Esophagus squamous epithelium (tissue), 5 donors: ENCODE data around the gene STK38L. TPM values are rescaled to one million over a fixed set of nuclear protein-coding genes. Genes with fewer than 3 reads are reported as not detected.

Experiments
- DNase-seq: peaks from one replicate; lab custom pipeline; 2025; lab: John Stamatoyannopoulos, UW
- H3K27ac ChIP-seq, 4 donors: fragments of 200-600 bp; sonication (generic); one replicate each; pipeline ENCODE4 v1.5.1; 2016 to 2019; ENCODE audit warnings: mild to moderate bottlenecking in 1 of 4
- H3K27me3 ChIP-seq, 4 donors: fragments of 200-600 bp; sonication (generic); 1 replicate in 3 of 4; 2 replicates in 1 of 4; pipeline versions ENCODE4 v1.5.1 to v1.6.0; 2017 to 2021; ENCODE audit warnings: antibody characterized with exemption in 1 of 4
- H3K36me3 ChIP-seq, 3 donors: fragments of 200-600 bp; sonication (generic); one replicate each; pipeline ENCODE4 v1.5.1; 2016 to 2019
- H3K4me1 ChIP-seq, 3 donors: fragments of 200-600 bp; sonication (generic); one replicate each; pipeline ENCODE4 v1.5.1; 2017 to 2019
- H3K4me3 ChIP-seq, 4 donors: fragments of 200-600 bp; sonication (generic); 1 replicate in 3 of 4; 2 replicates in 1 of 4; pipeline ENCODE4 v1.5.1; 2016 to 2019; ENCODE audit warnings: mild to moderate bottlenecking in 2 of 4, moderate library complexity in 1 of 4
- H3K9me3 ChIP-seq, 3 donors: fragments of 200-600 bp; sonication (generic); one replicate each; pipeline ENCODE4 v1.5.1; 2016 to 2019
- POLR2A ChIP-seq, 4 donors: fragments of 450-650 bp; IDR thresholded peaks; one replicate each; pipeline ENCODE4 v1.6.1; 2017; ENCODE audit warnings: antibody characterized with exemption in 4 of 4, mild to moderate bottlenecking in 4 of 4, moderate library complexity in 3 of 4
- WGBS, 2 donors: methylation state at CpG; one replicate each; pipeline ENCODE4 v1.1.5; 2018; 5-methylcytosine and 5-hydroxymethylcytosine counted together
- intact Hi-C: fragments of 100-400 bp; cut with DNase I; formaldehyde crosslinking; loops from one replicate; pipeline ENCODE4 v1.15.0; 2022
- total RNA-seq, 4 donors: library from RNA; depleted of rRNA; stranded (reverse); fragments of >200 nt; gene quantifications; one replicate each; pipeline ENCODE4 v1.1.0, GENCODE V29; 2016
- TF ChIP-seq, protein P1 (sequence below), 6 experiments: fragments of 450-650 bp in 4 of 6; fragments of 200-600 bp in 2 of 6; sonication (generic) in 2 of 6; IDR thresholded peaks; one replicate each; pipeline ENCODE4 v1.5.1; 2016 to 2019; ENCODE audit warnings: antibody characterized with exemption in 6 of 6, mild to moderate bottlenecking in 4 of 6, moderate library complexity in 4 of 6
- donor health status: DM: yes; HTN: yes; CAD: no.

STK38L gene
- total RNA-seq, 4 donors from 2014 or later, result 15.6 to 53.2 (median 28.0) TPM

DNA sequence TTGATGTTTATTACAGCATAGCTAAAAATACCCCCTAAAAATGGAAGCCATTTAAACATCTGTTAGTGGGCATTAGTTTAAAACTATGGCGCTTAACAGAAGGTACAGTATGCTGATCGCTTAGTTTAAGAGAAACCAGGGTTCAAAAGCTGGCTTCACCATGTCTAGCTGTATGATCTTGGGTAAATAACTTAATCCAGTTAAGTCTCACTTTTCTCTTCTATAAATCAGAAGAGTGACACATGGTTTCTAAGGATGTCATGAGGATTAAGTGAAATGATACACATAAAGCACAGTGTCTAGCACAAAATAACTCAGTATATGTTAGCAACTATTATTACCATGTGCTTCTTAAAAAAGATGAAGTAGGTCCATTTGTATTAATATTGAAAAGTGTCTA, 38.7 kb downstream of the STK38L start:
- H3K36me3 ChIP-seq, result no peaks in the 10 kb centered on the region
- DNase-seq, result no peak
- H3K9me3 ChIP-seq, result no peaks in the 10 kb centered on the region
- no peak overlapping the region for H3K27ac ChIP-seq
- peaks cover 0 to 64% (median 16%) of the 10 kb centered on the region in 3 donors for H3K4me1 ChIP-seq
- 72 to 83% methylated on average over 2 of the region's 2 CpGs for WGBS, 2 donors
- no peaks in the 10 kb centered on the region for H3K27me3 ChIP-seq
- no peak overlapping the region for H3K4me3 ChIP-seq
- TF ChIP-seq, protein P1, sequence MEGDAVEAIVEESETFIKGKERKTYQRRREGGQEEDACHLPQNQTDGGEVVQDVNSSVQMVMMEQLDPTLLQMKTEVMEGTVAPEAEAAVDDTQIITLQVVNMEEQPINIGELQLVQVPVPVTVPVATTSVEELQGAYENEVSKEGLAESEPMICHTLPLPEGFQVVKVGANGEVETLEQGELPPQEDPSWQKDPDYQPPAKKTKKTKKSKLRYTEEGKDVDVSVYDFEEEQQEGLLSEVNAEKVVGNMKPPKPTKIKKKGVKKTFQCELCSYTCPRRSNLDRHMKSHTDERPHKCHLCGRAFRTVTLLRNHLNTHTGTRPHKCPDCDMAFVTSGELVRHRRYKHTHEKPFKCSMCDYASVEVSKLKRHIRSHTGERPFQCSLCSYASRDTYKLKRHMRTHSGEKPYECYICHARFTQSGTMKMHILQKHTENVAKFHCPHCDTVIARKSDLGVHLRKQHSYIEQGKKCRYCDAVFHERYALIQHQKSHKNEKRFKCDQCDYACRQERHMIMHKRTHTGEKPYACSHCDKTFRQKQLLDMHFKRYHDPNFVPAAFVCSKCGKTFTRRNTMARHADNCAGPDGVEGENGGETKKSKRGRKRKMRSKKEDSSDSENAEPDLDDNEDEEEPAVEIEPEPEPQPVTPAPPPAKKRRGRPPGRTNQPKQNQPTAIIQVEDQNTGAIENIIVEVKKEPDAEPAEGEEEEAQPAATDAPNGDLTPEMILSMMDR (IDR thresholded peaks at IDR 0.05), result no peak
- no peak for TF ChIP-seq POLR2A (IDR thresholded peaks at IDR 0.05)
- intact Hi-C loops, result no loop called here

DNA sequence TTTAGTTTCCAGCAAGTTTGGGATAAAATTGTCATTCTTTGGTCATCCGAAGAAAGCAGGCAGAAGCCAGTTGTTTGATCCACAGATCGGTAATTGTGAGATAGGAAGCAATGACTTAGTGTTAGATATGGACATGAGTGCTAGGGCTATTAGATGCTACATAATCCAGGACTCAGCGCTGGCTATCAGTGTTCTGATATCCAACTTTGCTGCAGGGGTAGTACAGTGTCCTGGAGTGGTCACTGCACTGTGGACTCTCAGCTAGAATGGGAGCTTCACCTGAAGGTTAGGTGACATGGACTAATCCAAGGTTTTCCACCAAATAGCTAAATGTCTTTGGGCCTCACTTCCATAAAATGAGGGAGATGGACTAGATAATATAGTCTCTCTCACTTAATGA, 39.9 kb downstream of the STK38L start:
- WGBS, 2 donors, result 83 to 92% methylated on average over 3 of the region's 3 CpGs
- Histone ChIP-seq H3K4me1 (peaks cover 0 to 54% (median 10%) of the 10 kb centered on the region in 3 donors), H3K27ac (peak overlapping the region in 3 of 4 donors; percentile 39 to 51 (median 49)), H3K27me3 (no peaks in the 10 kb centered on the region), H3K4me3 (no peak overlapping the region), H3K36me3 (no peaks in the 10 kb centered on the region), H3K9me3 (no peaks in the 10 kb centered on the region)
- intact Hi-C loops, result no loop called here
- TF ChIP-seq, protein P1 (IDR thresholded peaks at IDR 0.05), result no peak
- TF ChIP-seq POLR2A (IDR thresholded peaks at IDR 0.05), result no peak
- no peak for DNase-seq

DNA sequence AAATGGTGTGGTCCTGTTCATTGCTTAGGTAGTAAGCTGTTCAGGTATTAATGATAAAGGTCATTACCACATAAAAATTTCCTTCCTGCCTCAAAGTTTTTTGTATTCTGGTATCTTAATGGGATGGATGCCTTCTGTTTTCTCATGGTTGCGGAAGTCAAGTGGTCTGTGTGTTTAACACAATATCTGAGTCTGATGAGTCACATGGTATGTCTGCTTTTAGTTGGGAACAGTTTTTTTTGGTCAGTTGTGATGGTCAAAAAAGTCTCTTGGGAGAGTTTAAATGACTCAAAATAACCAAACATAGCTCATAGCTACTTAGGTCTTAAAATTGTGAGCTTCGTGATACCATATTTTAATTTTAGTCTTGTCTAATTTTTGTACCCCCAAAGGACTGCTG, 40.7 kb downstream of the STK38L start:
- intact Hi-C loops, result no loop called here
- Histone ChIP-seq H3K27me3 (no peaks in the 10 kb centered on the region), H3K9me3 (no peaks in the 10 kb centered on the region), H3K4me1 (peaks cover 0 to 47% (median 4%) of the 10 kb centered on the region in 3 donors), H3K4me3 (no peak overlapping the region), H3K27ac (peak overlapping the region in 3 of 4 donors; percentile 39 to 51 (median 49)), H3K36me3 (no peaks in the 10 kb centered on the region)
- 65 to 75% methylated on average over 2 of the region's 2 CpGs for WGBS, 2 donors
- DNase-seq, result no peak
- TF ChIP-seq, protein P1 (IDR thresholded peaks at IDR 0.05), result no peak

DNA sequence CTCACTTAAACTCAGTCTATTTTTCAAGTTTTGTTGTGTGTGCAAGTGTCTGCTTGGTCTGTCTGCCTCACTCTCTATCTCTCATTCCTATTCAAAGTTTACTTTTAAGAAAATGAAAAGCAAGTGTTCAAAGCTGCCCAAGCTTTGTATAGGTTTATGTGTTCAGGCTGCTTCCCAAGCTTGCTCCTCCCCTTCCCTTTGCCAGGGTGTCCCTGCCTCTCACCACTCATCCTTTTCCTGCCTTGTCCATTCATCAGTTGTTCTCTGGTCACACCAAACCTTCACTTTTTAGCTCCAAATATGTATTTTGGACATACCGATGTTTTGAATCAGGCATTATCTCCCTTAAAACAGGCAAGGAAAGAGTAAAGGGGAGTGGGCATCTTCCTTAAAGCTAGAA, 41.3 kb downstream of the STK38L start:
- intact Hi-C loops, result no loop called here
- Histone ChIP-seq H3K4me1 (peaks cover 0 to 45% (median 6%) of the 10 kb centered on the region in 3 donors), H3K27me3 (no peaks in the 10 kb centered on the region), H3K27ac (peak overlapping the region in 3 of 4 donors; percentile 12 to 51 (median 49)), H3K4me3 (no peak overlapping the region), H3K9me3 (no peaks in the 10 kb centered on the region), H3K36me3 (no peaks in the 10 kb centered on the region)
- 88 to 100% methylated on average over 1 of the region's 1 CpG for WGBS, 2 donors
- TF ChIP-seq POLR2A (IDR thresholded peaks at IDR 0.05), result no peak
- TF ChIP-seq, protein P1 (IDR thresholded peaks at IDR 0.05), result no peak
- no peak for DNase-seq

DNA sequence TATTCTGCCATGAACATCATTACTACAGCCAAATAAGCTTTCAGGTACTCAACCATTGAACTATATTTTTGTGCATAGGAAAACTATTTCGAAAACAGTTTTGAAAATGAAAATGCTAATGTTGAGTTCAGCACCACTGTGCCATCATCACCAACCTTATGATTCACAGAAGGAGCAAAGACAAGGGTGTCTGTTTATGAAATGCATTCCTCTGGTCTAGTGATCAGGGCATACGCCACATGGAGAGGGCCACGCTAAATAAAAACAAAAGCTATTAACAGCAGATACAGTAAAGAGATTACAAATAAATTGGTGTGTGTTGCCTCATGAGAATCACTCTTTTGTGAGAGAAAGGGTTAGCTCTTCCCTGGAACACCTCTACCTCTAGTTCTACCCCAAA, 45.3 kb downstream of the STK38L start:
- intact Hi-C loops, result no loop called here
- H3K4me1 ChIP-seq, result peaks cover 0 to 57% (median 23%) of the 10 kb centered on the region in 3 donors
- no peaks in the 10 kb centered on the region for H3K27me3 ChIP-seq
- TF ChIP-seq, protein P1 (IDR thresholded peaks at IDR 0.05), result no peak
- TF ChIP-seq POLR2A (IDR thresholded peaks at IDR 0.05), result no peak
- no peak for DNase-seq
- WGBS, 2 donors, result 78 to 85% methylated on average over 3 of the region's 3 CpGs
- H3K9me3 ChIP-seq, result no peaks in the 10 kb centered on the region
- no peaks in the 10 kb centered on the region for H3K36me3 ChIP-seq
- no peak overlapping the region for H3K27ac ChIP-seq
- H3K4me3 ChIP-seq, result no peak overlapping the region
